PC-3 (cell line): ENCODE results near the gene ANKUB1. TPM values are rescaled to one million over a fixed set of nuclear protein-coding genes. Genes with fewer than 3 reads are reported as not detected.
A peak's percentile ranks its signal among the peaks of the same experiment; 100 is the strongest.

Experiments used
- ATAC-seq: fragments of 200-7000 bp; cut with Tn5 transposase; 2 replicates; pipeline ENCODE4 v1.9.1; 2020; ENCODE audit warnings: mild to moderate bottlenecking, moderate library complexity
- BruUV-seq: library from RNA; stranded (reverse); fragments of 400-500 nt; replicated peaks from 2 replicates; lab custom pipeline; 2021; lab: Mats Ljungman, UMichigan
- CTCF ChIA-PET: fragments of 300-600 bp; sonication (Branson Sonifier 250); formaldehyde crosslinking; loops from one replicate; lab custom pipeline; 2022; ENCODE audit warnings: antibody characterized with exemption; lab: Charles Lee
- POLR2A ChIA-PET: fragments of 300-600 bp; sonication (Branson Sonifier 250); formaldehyde crosslinking; loops from one replicate; lab custom pipeline; 2022; ENCODE audit warnings: antibody characterized with exemption; ENCODE audit not compliant: unreplicated experiment; lab: Charles Lee
- DNase-seq: peaks from one replicate; pipeline ENCODE4 v3.0.0-alpha.2; 2015
- H2AFZ ChIP-seq: fragments of 300-600 bp; sonication (generic); 2 replicates; pipeline ENCODE4 v1.6.0; 2016; ENCODE audit warnings: antibody characterized with exemption, low read length
- H3F3A ChIP-seq: fragments of 300-600 bp; sonication (generic); one replicate; pipeline ENCODE4 v1.6.0; 2017; ENCODE audit warnings: antibody characterized with exemption, low read length, control low read depth, mild to moderate bottlenecking; ENCODE audit not compliant: unreplicated experiment
- H3K27ac ChIP-seq: fragments of 300-600 bp; sonication (generic); 2 replicates; pipeline ENCODE4 v1.5.1; 2016; ENCODE audit warnings: mild to moderate bottlenecking, low read length
- H3K27me3 ChIP-seq: fragments of 300-600 bp; sonication (generic); 2 replicates; pipeline ENCODE4 v1.6.1; 2016; ENCODE audit warnings: low read length, mixed read lengths
- H3K36me3 ChIP-seq: fragments of 300-600 bp; sonication (generic); 2 replicates; pipeline ENCODE4 v1.6.1; 2016; ENCODE audit warnings: low read depth, mixed run types, low read length, mixed read lengths
- H3K4me1 ChIP-seq: fragments of 300-600 bp; sonication (generic); 2 replicates; pipeline ENCODE4 v1.5.1; 2016; ENCODE audit warnings: low read length; ENCODE audit not compliant: insufficient read depth
- H3K4me2 ChIP-seq: fragments of 300-600 bp; sonication (generic); 2 replicates; pipeline ENCODE4 v1.6.0; 2016; ENCODE audit warnings: low read length
- H3K4me3 ChIP-seq: fragments of 300-600 bp; sonication (generic); 2 replicates; pipeline ENCODE4 v1.5.1; 2016; ENCODE audit warnings: mild to moderate bottlenecking, low read length, mixed read lengths
- H3K79me2 ChIP-seq: fragments of 300-600 bp; sonication (generic); 2 replicates; pipeline ENCODE4 v1.6.1; 2017; ENCODE audit warnings: low read length, mixed read lengths
- H3K9ac ChIP-seq: fragments of 300-600 bp; sonication (generic); 2 replicates; pipeline ENCODE4 v1.6.0; 2016; ENCODE audit warnings: mild to moderate bottlenecking, low read length
- H3K9me2 ChIP-seq: fragments of 300-600 bp; sonication (generic); replicated peaks from 2 replicates; pipeline ENCODE4 v1.6.1; 2016; ENCODE audit warnings: mixed run types, low read length, mixed read lengths
- H3K9me3 ChIP-seq: fragments of 300-600 bp; sonication (generic); 2 replicates; pipeline ENCODE4 v1.6.1; 2016; ENCODE audit warnings: low read length, mixed read lengths
- H4K20me1 ChIP-seq: fragments of 300-600 bp; sonication (generic); 2 replicates; pipeline ENCODE4 v1.6.1; 2016; ENCODE audit warnings: low read length, mixed read lengths
- EZH2 ChIP-seq: fragments of 300-600 bp; sonication (generic); IDR thresholded peaks from one replicate; pipeline ENCODE4 v1.6.1; 2017; ENCODE audit warnings: antibody characterized with exemption, mild to moderate bottlenecking, low read length; ENCODE audit not compliant: unreplicated experiment
- EZH2phosphoT487 ChIP-seq: fragments of 300-600 bp; sonication (generic); IDR thresholded peaks from 2 replicates; pipeline ENCODE4 v1.6.1; 2018; ENCODE audit warnings: mild to moderate bottlenecking, antibody characterized with exemption, low read length, borderline replicate concordance
- intact Hi-C: fragments of 100-400 bp; cut with micrococcal nuclease; formaldehyde crosslinking; loops from 2 replicates; pipeline ENCODE4 v1.9.0; 2023
- total RNA-seq: library from RNA; depleted of rRNA; stranded (reverse); fragments of >200 nt; gene quantifications from 2 replicates; pipeline ENCODE4 v1.2.3, GENCODE V29; 2014
- TF ChIP-seq, protein P1 (sequence below): fragments of 300-600 bp; sonication (generic); conservative IDR thresholded peaks from 2 replicates; pipeline ENCODE4 v1.5.1; 2017; ENCODE audit warnings: antibody characterized with exemption, low read depth, mild to moderate bottlenecking, low read length

ANKUB1 gene
- total RNA-seq, 1 experiment from 2014 or later: not detected

DNA sequence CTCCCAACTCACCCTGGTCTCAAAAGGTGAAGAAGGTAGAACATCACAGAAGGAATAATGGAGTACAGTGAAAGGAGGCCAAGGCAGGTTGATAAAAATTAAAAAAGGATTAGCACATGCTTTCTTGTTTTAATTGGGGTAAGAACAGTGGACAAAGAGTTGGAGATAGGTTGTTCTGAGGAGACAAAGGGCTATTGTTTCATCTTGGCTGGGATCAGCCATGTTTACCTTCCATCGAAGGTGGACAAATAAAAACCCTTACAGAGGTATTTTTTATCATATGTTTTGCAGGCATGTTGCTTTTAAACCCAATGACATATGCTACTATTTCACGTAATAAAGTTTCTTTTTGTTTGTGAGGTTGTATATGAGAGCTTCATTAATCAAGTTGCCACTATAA is 53.0 kb downstream of the ANKUB1 start:
- Histone ChIP-seq H3K27me3 (no peaks in the 10 kb centered on the region), H3K36me3 (peaks cover 18% of the 10 kb centered on the region; the same call in 1 of the 2 replicates), H3K4me2 (0 out of 2 replicates have a peak overlapping the region, but pooled peaks have one; percentile 8), H3K4me3 (no peak overlapping the region), H3K27ac (peak overlapping the region; percentile 44), H3K9me2 (no peaks in the 10 kb centered on the region), H3F3A (no peaks in the 10 kb centered on the region), H4K20me1 (no peaks in the 10 kb centered on the region), H3K4me1 (peaks cover 28% of the 10 kb centered on the region), H3K79me2 (no peaks in the 10 kb centered on the region), H3K9ac (no peak overlapping the region), H2AFZ (no peak overlapping the region), H3K9me3 (no peaks in the 10 kb centered on the region)
- DNase-seq (no peak), ATAC-seq (peak; percentile 60)
- CTCF ChIA-PET: no interaction called here
- TF ChIP-seq EZH2phosphoT487 (no peak), EZH2 (no peak)
- TF ChIP-seq, protein P1, sequence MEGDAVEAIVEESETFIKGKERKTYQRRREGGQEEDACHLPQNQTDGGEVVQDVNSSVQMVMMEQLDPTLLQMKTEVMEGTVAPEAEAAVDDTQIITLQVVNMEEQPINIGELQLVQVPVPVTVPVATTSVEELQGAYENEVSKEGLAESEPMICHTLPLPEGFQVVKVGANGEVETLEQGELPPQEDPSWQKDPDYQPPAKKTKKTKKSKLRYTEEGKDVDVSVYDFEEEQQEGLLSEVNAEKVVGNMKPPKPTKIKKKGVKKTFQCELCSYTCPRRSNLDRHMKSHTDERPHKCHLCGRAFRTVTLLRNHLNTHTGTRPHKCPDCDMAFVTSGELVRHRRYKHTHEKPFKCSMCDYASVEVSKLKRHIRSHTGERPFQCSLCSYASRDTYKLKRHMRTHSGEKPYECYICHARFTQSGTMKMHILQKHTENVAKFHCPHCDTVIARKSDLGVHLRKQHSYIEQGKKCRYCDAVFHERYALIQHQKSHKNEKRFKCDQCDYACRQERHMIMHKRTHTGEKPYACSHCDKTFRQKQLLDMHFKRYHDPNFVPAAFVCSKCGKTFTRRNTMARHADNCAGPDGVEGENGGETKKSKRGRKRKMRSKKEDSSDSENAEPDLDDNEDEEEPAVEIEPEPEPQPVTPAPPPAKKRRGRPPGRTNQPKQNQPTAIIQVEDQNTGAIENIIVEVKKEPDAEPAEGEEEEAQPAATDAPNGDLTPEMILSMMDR: no peak
- no TSS peak for BruUV-seq
- intact Hi-C loops: no loop called here
- POLR2A ChIA-PET: interaction anchor here (0.8 kb wide), 1 partner anchor 82 kb away, joined by 3 read pairs; the partner anchor contains the start of gene WWTR1

DNA sequence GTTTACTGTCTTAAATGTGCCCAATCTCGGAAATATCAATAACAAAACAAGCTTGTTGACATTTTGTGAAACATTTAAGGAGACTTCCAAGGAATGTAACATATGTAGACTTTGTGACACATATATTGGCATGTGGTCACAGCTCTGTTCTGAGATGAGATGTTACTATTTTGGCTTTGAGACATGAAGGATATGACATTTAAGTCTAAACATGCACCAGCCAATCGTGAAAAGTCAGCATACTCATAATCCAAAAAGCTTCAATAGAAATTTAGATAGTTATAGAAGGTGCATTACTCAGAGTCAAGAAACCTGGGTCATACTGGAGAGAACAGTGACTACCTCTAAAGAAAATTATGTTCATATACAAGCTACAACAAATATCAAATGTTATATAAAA is 53.5 kb downstream of the ANKUB1 start:
- 0 out of 2 replicates have a peak overlapping the region, but pooled peaks have one; percentile 8 for H3K4me2 ChIP-seq
- no TSS peak for BruUV-seq
- no peaks in the 10 kb centered on the region for H3K79me2 ChIP-seq
- H3K9me2 ChIP-seq: no peaks in the 10 kb centered on the region
- H3K27me3 ChIP-seq: no peaks in the 10 kb centered on the region
- ATAC-seq (peak; percentile 65), DNase-seq (peak; percentile 80)
- H2AFZ ChIP-seq: no peak overlapping the region
- no peak overlapping the region for H3K4me3 ChIP-seq
- TF ChIP-seq, protein P1: no peak
- TF ChIP-seq EZH2phosphoT487: no peak
- no peak for TF ChIP-seq EZH2
- peaks cover 18% of the 10 kb centered on the region; the same call in 1 of the 2 replicates for H3K36me3 ChIP-seq
- no peak overlapping the region for H3K9ac ChIP-seq
- ChIA-PET POLR2A (interaction anchor here (0.6 to 0.8 kb wide), 3 partner anchors 70 to 378 kb away, joined by 3 to 5 read pairs (median 4); partner anchors contain the start of gene WWTR1), CTCF (interaction anchor here (0.5 kb wide), 1 partner anchor 22 kb away, joined by 3 read pairs; no protein-coding TSS in a partner anchor)
- peak overlapping the region; percentile 44 for H3K27ac ChIP-seq
- no peaks in the 10 kb centered on the region for H3F3A ChIP-seq
- H4K20me1 ChIP-seq: no peaks in the 10 kb centered on the region
- intact Hi-C loops: no loop called here
- H3K9me3 ChIP-seq: no peaks in the 10 kb centered on the region
- H3K4me1 ChIP-seq: peaks cover 28% of the 10 kb centered on the region

DNA sequence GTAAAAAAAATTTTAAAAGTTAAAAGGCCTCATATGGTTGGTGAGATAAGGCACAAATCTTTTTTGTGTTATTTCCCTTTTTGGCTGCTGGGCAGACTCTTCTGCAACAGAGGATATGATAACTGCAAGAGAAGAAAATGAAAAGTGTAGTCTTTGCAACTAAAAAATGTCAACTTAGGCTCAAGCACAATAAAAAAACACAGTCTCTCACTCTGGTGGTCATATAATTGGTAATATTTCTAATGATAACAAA is 55.5 kb downstream of the ANKUB1 start:
- Histone ChIP-seq H3K27me3 (no peaks in the 10 kb centered on the region), H3K4me2 (no peak overlapping the region), H3K9ac (no peak overlapping the region), H3K79me2 (no peaks in the 10 kb centered on the region), H3K36me3 (peaks cover 17% of the 10 kb centered on the region; the same call in 1 of the 2 replicates), H3K4me1 (peaks cover 28% of the 10 kb centered on the region), H3F3A (no peaks in the 10 kb centered on the region), H3K4me3 (no peak overlapping the region), H3K9me3 (no peaks in the 10 kb centered on the region), H3K27ac (no peak overlapping the region), H3K9me2 (no peaks in the 10 kb centered on the region), H4K20me1 (no peaks in the 10 kb centered on the region), H2AFZ (no peak overlapping the region)
- DNase-seq: no peak
- ATAC-seq: no peak
- TF ChIP-seq EZH2 (no peak), EZH2phosphoT487 (no peak)
- TF ChIP-seq, protein P1: no peak
- intact Hi-C loops: no loop called here
- ChIA-PET POLR2A (no interaction called here), CTCF (no interaction called here)
- no TSS peak for BruUV-seq
